ENCODE data around the gene GPR101.
"Not testable (repeated sequence)": the region's sequence is repeated elsewhere in the genome, so short reads cannot be mapped to it uniquely, and the experiment has no call there.

The GPR101 gene

GRCh38 chrX:137025930-137026329 is 7.9 kb downstream of the GPR101 start:
- no peak for DNase-seq

- DNase-seq: not testable (repeated sequence)
Measured at GRCh38 chrX:137000236-137000635, 33.6 kb downstream of the GPR101 start.

- no peak for DNase-seq
Measured at GRCh38 chrX:136999024-136999423, 34.8 kb downstream of the GPR101 start.
